Parathyroid adenoma (tissue), 2 donors: ENCODE results near the gene PNMT.

Source experiments
- H2AFZ ChIP-seq: fragments of 300-600 bp; sonication (generic); one replicate; pipeline ENCODE4 v1.7.0; 2017; ENCODE audit warnings: antibody characterized with exemption, mild to moderate bottlenecking
- H3K27ac ChIP-seq: fragments of 300-600 bp; sonication (generic); one replicate; pipeline ENCODE4 v1.7.0; 2017
- H3K27me3 ChIP-seq: fragments of 300-600 bp; sonication (generic); one replicate; pipeline ENCODE4 v1.7.0; 2017; ENCODE audit warnings: low read length; ENCODE audit not compliant: control insufficient read depth, insufficient read depth
- H3K36me3 ChIP-seq: fragments of 300-600 bp; sonication (generic); one replicate; pipeline ENCODE4 v1.7.0; 2017; ENCODE audit warnings: low read length; ENCODE audit not compliant: control insufficient read depth, insufficient read depth
- H3K4me1 ChIP-seq: fragments of 300-600 bp; sonication (generic); one replicate; pipeline ENCODE4 v1.7.0; 2017; ENCODE audit warnings: control low read depth
- H3K4me2 ChIP-seq: fragments of 300-600 bp; sonication (generic); one replicate; pipeline ENCODE4 v1.7.0; 2017; ENCODE audit warnings: low read length
- H3K4me3 ChIP-seq: fragments of 300-600 bp; sonication (generic); one replicate; pipeline ENCODE4 v1.7.0; 2017; ENCODE audit warnings: low read depth, low read length
- H3K79me2 ChIP-seq: fragments of 300-600 bp; sonication (generic); one replicate; pipeline ENCODE4 v1.7.0; 2017; ENCODE audit warnings: control low read depth
- H3K9ac ChIP-seq: fragments of 300-600 bp; sonication (generic); one replicate; pipeline ENCODE4 v1.7.0; 2017; ENCODE audit warnings: mild to moderate bottlenecking
- H3K9me3 ChIP-seq: fragments of 300-600 bp; sonication (generic); one replicate; pipeline ENCODE4 v1.7.0; 2017; ENCODE audit warnings: low read length; ENCODE audit not compliant: control insufficient read depth
- CTCF ChIP-seq: fragments of 300-600 bp; sonication (generic); IDR thresholded peaks from one replicate; pipeline ENCODE4 v1.7.0; 2017; ENCODE audit warnings: antibody characterized with exemption, mild to moderate bottlenecking
- donor health status: primary hyperparathyroidism.

The PNMT gene

GRCh38 chr17:39653316-39653661 lies 15.0 kb upstream of the PNMT start:
- no peak overlapping the region for H3K9ac ChIP-seq
- H3K4me1 ChIP-seq: peaks cover 17% of the 10 kb centered on the region
- H3K27ac ChIP-seq: no peak overlapping the region
- no peak overlapping the region for H3K4me2 ChIP-seq
- H3K79me2 ChIP-seq: peaks cover 10% of the 10 kb centered on the region
- no peaks in the 10 kb centered on the region for H3K9me3 ChIP-seq
- no peak for TF ChIP-seq CTCF
- no peaks in the 10 kb centered on the region for H3K36me3 ChIP-seq
- no peak overlapping the region for H3K4me3 ChIP-seq
- H2AFZ ChIP-seq: no peak overlapping the region
- H3K27me3 ChIP-seq: no peaks in the 10 kb centered on the region

GRCh38 chr17:39653662-39654331 lies 14.5 kb upstream of the PNMT start:
- no peak overlapping the region for H3K9ac ChIP-seq
- H3K4me2 ChIP-seq: no peak overlapping the region
- H3K4me1 ChIP-seq: peaks cover 17% of the 10 kb centered on the region
- peaks cover 10% of the 10 kb centered on the region for H3K79me2 ChIP-seq
- no peaks in the 10 kb centered on the region for H3K36me3 ChIP-seq
- H3K9me3 ChIP-seq: no peaks in the 10 kb centered on the region
- H3K27me3 ChIP-seq: no peaks in the 10 kb centered on the region
- no peak overlapping the region for H2AFZ ChIP-seq
- H3K27ac ChIP-seq: no peak overlapping the region
- TF ChIP-seq CTCF: peak; percentile 70
- H3K4me3 ChIP-seq: no peak overlapping the region

- H3K27me3 ChIP-seq: no peaks in the 10 kb centered on the region
- peaks cover 17% of the 10 kb centered on the region for H3K4me1 ChIP-seq
- peaks cover 10% of the 10 kb centered on the region for H3K79me2 ChIP-seq
- no peaks in the 10 kb centered on the region for H3K9me3 ChIP-seq
- H2AFZ ChIP-seq: no peak overlapping the region
- TF ChIP-seq CTCF: no peak
- H3K27ac ChIP-seq: no peak overlapping the region
- no peak overlapping the region for H3K9ac ChIP-seq
- H3K4me2 ChIP-seq: no peak overlapping the region
- H3K4me3 ChIP-seq: no peak overlapping the region
- H3K36me3 ChIP-seq: no peaks in the 10 kb centered on the region
Observed at GRCh38 chr17:39655105-39655504, 13.1 kb upstream of the PNMT start.

- Histone ChIP-seq H3K27ac (no peak overlapping the region), H3K79me2 (peaks cover 9% of the 10 kb centered on the region), H3K4me2 (no peak overlapping the region), H3K9me3 (no peaks in the 10 kb centered on the region), H3K36me3 (no peaks in the 10 kb centered on the region), H2AFZ (no peak overlapping the region), H3K27me3 (no peaks in the 10 kb centered on the region), H3K4me3 (no peak overlapping the region), H3K4me1 (peaks cover 15% of the 10 kb centered on the region), H3K9ac (no peak overlapping the region)
- TF ChIP-seq CTCF: no peak
Observed at GRCh38 chr17:39658346-39658745, 9.9 kb upstream of the PNMT start.

- H3K9me3 ChIP-seq: no peaks in the 10 kb centered on the region
- peaks cover 14% of the 10 kb centered on the region for H3K4me1 ChIP-seq
- H3K27me3 ChIP-seq: no peaks in the 10 kb centered on the region
- H3K9ac ChIP-seq: no peak overlapping the region
- TF ChIP-seq CTCF: no peak
- peaks cover 5% of the 10 kb centered on the region for H3K79me2 ChIP-seq
- no peaks in the 10 kb centered on the region for H3K36me3 ChIP-seq
- H3K4me2 ChIP-seq: no peak overlapping the region
- no peak overlapping the region for H2AFZ ChIP-seq
- H3K27ac ChIP-seq: peak overlapping the region; percentile 22
- no peak overlapping the region for H3K4me3 ChIP-seq
Observed at GRCh38 chr17:39658760-39659159, 9.5 kb upstream of the PNMT start.
